H1 (cell line): Measurements from ENCODE around the gene PER2. TPM values are rescaled to one million over a fixed set of nuclear protein-coding genes. Genes with fewer than 3 reads are reported as not detected.

ENCODE experiments used
- CTCF ChIA-PET: fragments of 300-600 bp; sonication (Branson Sonifier 250); formaldehyde crosslinking; loops from one replicate; lab custom pipeline; 2021; ENCODE audit not compliant: partially characterized antibody; lab: Charles Lee
- POLR2A ChIA-PET: fragments of 300-600 bp; sonication (Branson Sonifier 250); formaldehyde crosslinking; loops from one replicate; lab custom pipeline; 2021; ENCODE audit warnings: inconsistent platforms; ENCODE audit not compliant: partially characterized antibody; lab: Charles Lee
- DNase-seq, 2 experiments: peaks; one replicate each; pipeline versions ENCODE4 v3.0.0 to v3.0.0-alpha.2; 2010 to 2022; ENCODE audit warnings: low spot score in 2 of 2, low read depth in 1 of 2, mixed read lengths in 1 of 2
- FAIRE-seq: peaks from 2 replicates; lab custom pipeline; 2011; peaks lifted over from hg19 to GRCh38; lab: Jason Lieb, UNC
- H2AFZ ChIP-seq: 2 replicates; pipeline ENCODE4 v1.8.1; 2012; ENCODE audit warnings: low read length, inconsistent platforms
- H2AK5ac ChIP-seq: 2 replicates; pipeline ENCODE4 v1.6.1; 2013; ENCODE audit warnings: low read depth, low read length
- H2BK120ac ChIP-seq: replicated peaks from 2 replicates; pipeline ENCODE3; 2013; ENCODE audit warnings: low read depth, low read length, inconsistent platforms
- H2BK12ac ChIP-seq: 2 replicates; pipeline ENCODE4 v1.6.1; 2013; ENCODE audit warnings: low read depth, low read length
- H2BK15ac ChIP-seq: 2 replicates; pipeline ENCODE4 v1.6.1; 2013; ENCODE audit warnings: low read length
- H2BK20ac ChIP-seq: 2 replicates; pipeline ENCODE4 v1.6.1; 2013; ENCODE audit warnings: low read length
- H2BK5ac ChIP-seq: 2 replicates; pipeline ENCODE4 v1.6.1; 2013; ENCODE audit warnings: low read depth, low read length
- H3K14ac ChIP-seq: 2 replicates; pipeline ENCODE4 v1.6.1; 2013; ENCODE audit warnings: inconsistent platforms; ENCODE audit not compliant: insufficient read length
- H3K18ac ChIP-seq: 2 replicates; pipeline ENCODE4 v1.6.1; 2013; ENCODE audit warnings: low read length; ENCODE audit errors: extremely low read depth
- H3K23ac ChIP-seq: 2 replicates; pipeline ENCODE4 v1.6.1; 2013; ENCODE audit warnings: inconsistent platforms; ENCODE audit not compliant: insufficient read length
- H3K23me2 ChIP-seq: 2 replicates; pipeline ENCODE4 v1.6.1; 2013; ENCODE audit warnings: low read depth, low read length
- H3K27ac ChIP-seq: 2 replicates; pipeline ENCODE4 v1.6.1; 2011; ENCODE audit warnings: low read depth, low read length, inconsistent platforms
- H3K27me3 ChIP-seq, 4 experiments: replicated peaks in 1 of 4; 1 replicate in 1 of 4; 2 replicates in 3 of 4; pipeline versions ENCODE4 v1.6.1 to v1.8.1; 2011 to 2013; ENCODE audit warnings: low read length in 3 of 4, mild to moderate bottlenecking in 3 of 4, inconsistent platforms in 2 of 4, mixed read lengths in 2 of 4, moderate library complexity in 1 of 4; ENCODE audit not compliant: control insufficient read depth in 3 of 4, insufficient read depth in 3 of 4; ENCODE audit errors: extremely low read depth in 1 of 4
- H3K36me3 ChIP-seq, 4 experiments: 2 replicates each; pipeline versions ENCODE4 v1.6.1 to v1.8.1; 2011 to 2013; ENCODE audit warnings: mild to moderate bottlenecking in 4 of 4, low read length in 3 of 4, moderate library complexity in 2 of 4, control low read depth in 1 of 4, inconsistent platforms in 1 of 4; ENCODE audit not compliant: insufficient read depth in 4 of 4, control insufficient read depth in 2 of 4
- H3K4ac ChIP-seq: replicated peaks from 2 replicates; pipeline ENCODE3; 2013; ENCODE audit warnings: low read length, low read depth, mixed read lengths, inconsistent platforms; ENCODE audit not compliant: insufficient read length
- H3K4me1 ChIP-seq, 4 experiments: replicated peaks in 1 of 4; 1 replicate in 1 of 4; 2 replicates in 3 of 4; pipeline versions ENCODE4 v1.6.1 to v1.8.1; 2011 to 2013; ENCODE audit warnings: low read length in 3 of 4, inconsistent platforms in 2 of 4, mixed read lengths in 1 of 4; ENCODE audit not compliant: insufficient read depth in 4 of 4, control insufficient read depth in 3 of 4
- H3K4me2 ChIP-seq, 2 experiments: 2 replicates each; pipeline versions ENCODE4 v1.6.1 to v1.8.1; 2011 to 2013; ENCODE audit warnings: low read depth in 2 of 2, low read length in 2 of 2, control low read depth in 1 of 2, inconsistent platforms in 1 of 2, mild to moderate bottlenecking in 1 of 2; ENCODE audit not compliant: insufficient read depth in 1 of 2
- H3K4me3 ChIP-seq, 4 experiments: fragments of 200-600, 300-600 bp in 1 of 4; sonication (generic), shearing (Covaris generic), sonication (Bioruptor Twin) in 1 of 4; 2 replicates each; pipeline versions ENCODE4 v1.5.1 to v1.8.1; 2011 to 2016; ENCODE audit warnings: low read length in 4 of 4, low read depth in 3 of 4, control low read depth in 2 of 4, inconsistent platforms in 2 of 4, mild to moderate bottlenecking in 2 of 4, mixed read lengths in 1 of 4, moderate library complexity in 1 of 4; ENCODE audit not compliant: insufficient read depth in 2 of 4; ENCODE audit errors: extremely low read depth in 1 of 4
- H3K56ac ChIP-seq: replicated peaks from 2 replicates; pipeline ENCODE3; 2013; ENCODE audit warnings: low read depth, mild to moderate bottlenecking, mixed read lengths, low read length, inconsistent platforms; ENCODE audit not compliant: insufficient read length
- H3K79me1 ChIP-seq: 2 replicates; pipeline ENCODE4 v1.6.1; 2013; ENCODE audit warnings: low read depth, low read length, control low read depth
- H3K79me2 ChIP-seq, 2 experiments: 2 replicates each; pipeline versions ENCODE4 v1.6.1 to v1.8.1; 2012 to 2013; ENCODE audit warnings: low read length in 2 of 2, mild to moderate bottlenecking in 2 of 2, inconsistent platforms in 1 of 2; ENCODE audit not compliant: insufficient read depth in 2 of 2, control insufficient read depth in 1 of 2
- H3K9ac ChIP-seq, 4 experiments: replicated peaks in 1 of 4; 1 replicate in 1 of 4; 2 replicates in 3 of 4; pipeline versions ENCODE4 v1.6.1 to v1.8.1; 2011 to 2013; ENCODE audit warnings: low read depth in 3 of 4, low read length in 3 of 4, control low read depth in 2 of 4, mild to moderate bottlenecking in 2 of 4, moderate library complexity in 2 of 4, inconsistent platforms in 1 of 4; ENCODE audit errors: extremely low read depth in 1 of 4
- H3K9me3 ChIP-seq, 2 experiments: 2 replicates each; pipeline versions ENCODE4 v1.6.1 to v1.8.1; 2012 to 2013; ENCODE audit warnings: mild to moderate bottlenecking in 2 of 2, moderate library complexity in 2 of 2, control low read depth in 1 of 2, inconsistent platforms in 1 of 2, low read depth in 1 of 2, low read length in 1 of 2, mixed read lengths in 1 of 2; ENCODE audit not compliant: insufficient read depth in 2 of 2
- H4K20me1 ChIP-seq, 2 experiments: replicated peaks in 1 of 2; 2 replicates each; pipeline versions ENCODE3 to v1.8.1; 2011 to 2013; ENCODE audit warnings: inconsistent platforms in 2 of 2, low read length in 2 of 2, mild to moderate bottlenecking in 1 of 2; ENCODE audit not compliant: insufficient read depth in 2 of 2, control insufficient read depth in 1 of 2
- H4K5ac ChIP-seq: 2 replicates; pipeline ENCODE4 v1.6.1; 2013; ENCODE audit warnings: low read length, low read depth, mixed read lengths, inconsistent platforms; ENCODE audit not compliant: insufficient read length
- H4K8ac ChIP-seq: 2 replicates; pipeline ENCODE4 v1.8.0; 2013; ENCODE audit warnings: mild to moderate bottlenecking, moderate library complexity, low read length, inconsistent platforms; ENCODE audit not compliant: insufficient read depth; ENCODE audit errors: extremely low read depth
- H4K91ac ChIP-seq: replicated peaks from 2 replicates; pipeline ENCODE3; 2013; ENCODE audit warnings: low read length, mixed read lengths, inconsistent platforms; ENCODE audit not compliant: insufficient read length
- EGR1 ChIP-seq: IDR thresholded peaks from 2 replicates; pipeline ENCODE4 v1.6.1; 2011; ENCODE audit warnings: low read depth, low read length, borderline replicate concordance
- EZH2 ChIP-seq: fragments of 200-600 bp; sonication (generic); IDR thresholded peaks from 2 replicates; pipeline ENCODE4 v1.7.1; 2012; ENCODE audit warnings: low read depth, mild to moderate bottlenecking, moderate library complexity, low read length, inconsistent platforms; ENCODE audit not compliant: severe bottlenecking
- WGBS, 2 experiments: shearing (Covaris generic) in 1 of 2; methylation state at CpG; one replicate each; pipeline versions ENCODE4 v1.1.6 to v1.1.7; 2013 to 2015; ENCODE audit warnings: low lambda C conversion rate in 2 of 2, mixed read lengths in 2 of 2, inconsistent platforms in 1 of 2, low coverage in 1 of 2, missing lambda C conversion rate in 1 of 2; ENCODE audit not compliant: insufficient replicate concordance in 2 of 2, insufficient coverage in 1 of 2, insufficient read length in 1 of 2; ENCODE audit errors: extremely low coverage in 1 of 2, missing lambda C conversion rate in 1 of 2; 5-methylcytosine and 5-hydroxymethylcytosine counted together
- polyA plus RNA-seq, 7 experiments: library from polyadenylated mRNA; depleted of rRNA in 3 of 7; stranded (reverse) in 5 of 7; unstranded in 2 of 7; fragments of >200 nt in 5 of 7; fragments of 200-250 nt in 2 of 7; gene quantifications; 1 replicate in 5 of 7; 2 replicates in 1 of 7; 4 replicates in 1 of 7; pipeline versions ENCODE4 v1.2.1 to v1.2.3, GENCODE V29; 2011 to 2013; ENCODE audit warnings: missing spikeins in 2 of 7, mixed read lengths in 2 of 7
- total RNA-seq: library from RNA; stranded (reverse); fragmentation: NEBNext Ultra II Directional; extraction: Animal tissue kit (Norgen Biotek cat#: 25700); gene quantifications from 2 replicates; pipeline ENCODE4 v1.2.1, GENCODE V29; 2021

The PER2 gene
- total and polyA plus RNA-seq, 2 of the 8 experiments (the other 6 are each of a cell fraction or from before 2014, with no cell fraction given): 0.91 to 5.5 TPM

- FAIRE-seq (no peak), DNase-seq (no peak)
- peak overlapping the region; percentile 82; the same call in 1 of the 2 replicates for H2AK5ac ChIP-seq
- no peak overlapping the region for H2BK12ac ChIP-seq
- no peak overlapping the region; a peak in 1 of 7 replicates for H3K9ac ChIP-seq
- ChIA-PET CTCF (interaction anchor here (1.1 to 2.8 kb wide), 7 partner anchors 14 to 61 kb away, joined by 3 to 11 read pairs (median 4); no protein-coding TSS in a partner anchor), POLR2A (interaction anchor here (1.2 to 1.4 kb wide), 2 partner anchors 12 to 33 kb away, joined by 3 to 5 read pairs; partner anchors contain the start of gene PER2)
- no peak overlapping the region for H2AFZ ChIP-seq
- no peak overlapping the region for H4K8ac ChIP-seq
- 90% methylated on average over 4 of the region's 10 CpGs; no CpG with 5 or more reads in 1 of the 2 experiments for WGBS, 2 experiments
- H3K4me2 ChIP-seq: peak overlapping the region in 1 of 2 experiments; percentile 66; a peak in 1 of 4 replicates
- H4K91ac ChIP-seq: peak overlapping the region; percentile 54
- H3K79me2 ChIP-seq: 0 out of 4 replicates have a peak, but pooled peaks cover 0 to 4% of the 10 kb centered on the region in 2 experiments
- H3K27me3 ChIP-seq: no peaks in the 10 kb centered on the region; a peak in 1 of 7 replicates
- H2BK15ac ChIP-seq: no peak overlapping the region
- H3K79me1 ChIP-seq: no peaks in the 10 kb centered on the region; the same call in 1 of the 2 replicates
- H3K18ac ChIP-seq: no peak overlapping the region
- H3K27ac ChIP-seq: no peak overlapping the region
- H2BK20ac ChIP-seq: no peak overlapping the region
- no peaks in the 10 kb centered on the region for H3K9me3 ChIP-seq
- no peak overlapping the region for H3K56ac ChIP-seq
- no peak overlapping the region for H3K14ac ChIP-seq
- H3K4me1 ChIP-seq: peaks cover 0 to 10% (median 0%) of the 10 kb centered on the region in 4 experiments; a peak in 2 of 7 replicates
- H3K23ac ChIP-seq: no peak overlapping the region
- 0 out of 8 replicates have a peak overlapping the region, but pooled peaks of 1 of the 4 experiments have one; percentile 65 for H3K4me3 ChIP-seq
- H4K5ac ChIP-seq: no peak overlapping the region
- H2BK5ac ChIP-seq: no peak overlapping the region
- no peak overlapping the region for H2BK120ac ChIP-seq
- no peak overlapping the region for H3K4ac ChIP-seq
- peaks cover 0 to 4% (median 0%) of the 10 kb centered on the region in 4 experiments; a peak in 1 of 8 replicates for H3K36me3 ChIP-seq
- peaks cover 0 to 7% of the 10 kb centered on the region in 2 experiments for H4K20me1 ChIP-seq
- peaks cover 5% of the 10 kb centered on the region for H3K23me2 ChIP-seq
- no peak for TF ChIP-seq EGR1
- TF ChIP-seq EZH2: no peak
Measured at GRCh38 chr2:238322001-238322411, 33.6 kb upstream of the PER2 start.
